Neural crest cell (in vitro differentiated cells): ENCODE measurements around the gene PRKN. TPM values are rescaled to one million over a fixed set of nuclear protein-coding genes. Genes with fewer than 3 reads are reported as not detected.

Source experiments
- DNase-seq: peaks from one replicate; pipeline ENCODE4 v3.0.0; 2021; ENCODE audit warnings: low read depth, mixed read lengths, low spot score
- H3K27ac Mint-ChIP-seq: one replicate; pipeline ENCODE4 v1.8.0; 2021; ENCODE audit warnings: mild to moderate bottlenecking, mixed read lengths; ENCODE audit not compliant: unreplicated experiment
- H3K27me3 Mint-ChIP-seq: 2 replicates; pipeline ENCODE4 v1.8.0; 2021; ENCODE audit warnings: low read depth, mild to moderate bottlenecking, mixed read lengths
- H3K36me3 Mint-ChIP-seq: 2 replicates; pipeline ENCODE4 v1.8.0; 2021; ENCODE audit warnings: low read depth, mild to moderate bottlenecking, mixed read lengths
- H3K4me1 Mint-ChIP-seq: 2 replicates; pipeline ENCODE4 v1.8.0; 2021; ENCODE audit warnings: mixed read lengths
- H3K4me3 Mint-ChIP-seq: one replicate; pipeline ENCODE4 v1.8.0; 2021; ENCODE audit warnings: mild to moderate bottlenecking, mixed read lengths
- H3K9me3 Mint-ChIP-seq: 2 replicates; pipeline ENCODE4 v1.8.0; 2021; ENCODE audit warnings: mixed read lengths
- total RNA-seq: library from RNA; stranded (reverse); gene quantifications from 2 replicates; pipeline ENCODE4 v1.2.1, GENCODE V29; 2021
- TF ChIP-seq, protein P1 (sequence below): fragments of 200-600 bp; sonication (generic); conservative IDR thresholded peaks from 2 replicates; pipeline ENCODE4 v1.5.0; 2021; ENCODE audit warnings: antibody characterized with exemption, mild to moderate bottlenecking

The PRKN gene
- total RNA-seq, 1 donor from 2014 or later: 3.2 TPM

DNA sequence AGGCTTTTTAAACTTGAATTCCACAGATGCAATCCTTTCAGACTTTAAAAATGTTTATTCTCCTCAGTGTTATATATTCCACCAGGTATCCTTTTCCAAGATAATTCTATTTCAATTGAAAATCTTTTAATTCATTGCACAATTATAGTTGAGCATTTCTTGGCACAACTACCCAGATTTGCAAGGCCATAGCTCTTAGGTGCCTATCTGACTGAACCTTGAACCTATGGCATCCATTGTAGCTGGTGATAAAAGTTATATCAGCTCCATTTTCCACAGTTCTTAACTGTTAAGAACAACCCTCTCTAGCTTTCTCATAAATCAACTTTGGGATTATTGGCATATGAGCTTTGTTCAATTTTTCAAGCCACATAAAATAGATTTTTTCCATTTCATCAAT, 42.6 kb upstream of the PRKN start:
- H3K4me3 Mint-ChIP-seq: no peak overlapping the region
- TF ChIP-seq, protein P1, sequence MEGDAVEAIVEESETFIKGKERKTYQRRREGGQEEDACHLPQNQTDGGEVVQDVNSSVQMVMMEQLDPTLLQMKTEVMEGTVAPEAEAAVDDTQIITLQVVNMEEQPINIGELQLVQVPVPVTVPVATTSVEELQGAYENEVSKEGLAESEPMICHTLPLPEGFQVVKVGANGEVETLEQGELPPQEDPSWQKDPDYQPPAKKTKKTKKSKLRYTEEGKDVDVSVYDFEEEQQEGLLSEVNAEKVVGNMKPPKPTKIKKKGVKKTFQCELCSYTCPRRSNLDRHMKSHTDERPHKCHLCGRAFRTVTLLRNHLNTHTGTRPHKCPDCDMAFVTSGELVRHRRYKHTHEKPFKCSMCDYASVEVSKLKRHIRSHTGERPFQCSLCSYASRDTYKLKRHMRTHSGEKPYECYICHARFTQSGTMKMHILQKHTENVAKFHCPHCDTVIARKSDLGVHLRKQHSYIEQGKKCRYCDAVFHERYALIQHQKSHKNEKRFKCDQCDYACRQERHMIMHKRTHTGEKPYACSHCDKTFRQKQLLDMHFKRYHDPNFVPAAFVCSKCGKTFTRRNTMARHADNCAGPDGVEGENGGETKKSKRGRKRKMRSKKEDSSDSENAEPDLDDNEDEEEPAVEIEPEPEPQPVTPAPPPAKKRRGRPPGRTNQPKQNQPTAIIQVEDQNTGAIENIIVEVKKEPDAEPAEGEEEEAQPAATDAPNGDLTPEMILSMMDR: no peak
- H3K4me1 Mint-ChIP-seq: peaks cover 35% of the 10 kb centered on the region
- DNase-seq: no peak
- peaks cover 18% of the 10 kb centered on the region for H3K9me3 Mint-ChIP-seq
- H3K27me3 Mint-ChIP-seq: no peaks in the 10 kb centered on the region
- H3K36me3 Mint-ChIP-seq: peaks cover 4% of the 10 kb centered on the region
- no peak overlapping the region for H3K27ac Mint-ChIP-seq

DNA sequence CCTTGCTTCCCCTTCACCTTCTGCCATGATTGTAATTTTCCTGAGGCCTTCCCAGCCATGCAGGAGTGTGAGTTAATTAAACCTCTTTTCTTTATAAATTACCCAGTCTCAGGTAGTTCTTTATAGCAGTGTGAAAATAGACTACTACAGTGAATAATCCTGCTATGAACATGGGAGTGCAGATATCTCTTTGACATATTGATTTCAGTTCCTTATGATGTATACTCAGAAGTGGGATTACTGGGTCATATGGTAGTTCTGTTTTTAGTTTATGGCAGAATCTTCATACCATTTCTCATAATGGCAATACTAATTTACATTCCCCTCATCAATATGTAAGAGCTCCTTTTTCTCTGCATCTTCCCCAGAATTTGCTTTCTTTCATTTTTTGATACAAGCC, 26.2 kb upstream of the PRKN start:
- no peak overlapping the region for H3K4me3 Mint-ChIP-seq
- H3K27ac Mint-ChIP-seq: no peak overlapping the region
- DNase-seq: no peak
- H3K27me3 Mint-ChIP-seq: no peaks in the 10 kb centered on the region
- H3K9me3 Mint-ChIP-seq: peaks cover 4% of the 10 kb centered on the region
- no peaks in the 10 kb centered on the region for H3K36me3 Mint-ChIP-seq
- no peaks in the 10 kb centered on the region for H3K4me1 Mint-ChIP-seq
- TF ChIP-seq, protein P1: no peak

DNA sequence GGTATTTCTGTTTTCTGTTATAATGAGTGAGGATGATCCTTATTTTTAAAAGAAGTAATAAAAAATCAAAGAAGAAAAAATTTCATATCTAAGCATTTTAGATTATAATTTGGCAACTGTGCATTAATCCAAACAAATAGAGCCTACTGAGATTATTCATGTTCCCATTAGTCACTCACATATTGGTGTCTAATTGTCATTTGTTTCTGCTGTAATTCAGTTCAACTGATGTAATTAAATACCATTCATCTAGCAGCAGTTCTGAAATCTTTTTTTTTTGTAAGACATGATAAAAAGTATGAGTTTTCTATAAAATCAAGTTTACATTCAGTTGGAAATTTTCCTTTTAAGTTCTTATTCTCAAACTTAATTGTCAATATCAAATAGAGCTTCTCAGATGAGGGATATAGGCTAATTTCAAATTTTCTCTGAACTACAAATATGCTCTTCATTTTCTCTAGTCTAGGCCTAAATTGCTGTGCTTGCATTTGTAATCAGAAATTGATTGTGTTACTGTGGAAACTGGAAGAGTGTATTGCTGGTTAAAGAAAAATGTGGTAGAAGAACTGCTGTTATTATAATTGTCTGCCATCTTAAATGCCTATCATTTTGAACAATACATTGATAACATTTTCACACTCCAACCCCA, 23.8 kb upstream of the PRKN start:
- Mint-ChIP-seq H3K4me3 (no peak overlapping the region), H3K27me3 (no peaks in the 10 kb centered on the region), H3K27ac (no peak overlapping the region), H3K4me1 (peaks cover 4% of the 10 kb centered on the region), H3K36me3 (no peaks in the 10 kb centered on the region), H3K9me3 (peaks cover 4% of the 10 kb centered on the region)
- DNase-seq: no peak
- TF ChIP-seq, protein P1: no peak

DNA sequence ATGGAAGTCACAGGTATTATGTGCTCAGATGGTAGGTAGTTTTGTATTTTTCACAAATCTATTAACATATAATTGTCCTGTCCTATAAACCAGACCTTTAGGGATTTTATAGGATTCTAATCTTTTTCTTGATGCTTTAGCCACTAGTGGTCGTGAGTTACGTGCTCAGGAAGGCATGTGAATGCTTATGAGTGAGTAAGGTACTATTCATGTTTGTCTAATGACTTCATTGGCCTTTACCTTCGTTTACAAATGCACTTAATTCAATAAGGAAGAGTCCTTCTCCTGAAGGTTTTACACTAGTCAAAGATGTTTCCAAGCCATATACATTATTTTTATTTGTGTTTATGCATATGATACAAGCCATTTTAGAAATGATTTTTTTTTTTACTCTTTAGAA, 23.2 kb upstream of the PRKN start:
- Mint-ChIP-seq H3K27ac (no peak overlapping the region), H3K9me3 (peaks cover 2% of the 10 kb centered on the region), H3K4me3 (no peak overlapping the region), H3K27me3 (no peaks in the 10 kb centered on the region), H3K36me3 (no peaks in the 10 kb centered on the region), H3K4me1 (peaks cover 4% of the 10 kb centered on the region)
- TF ChIP-seq, protein P1: no peak
- DNase-seq: no peak

DNA sequence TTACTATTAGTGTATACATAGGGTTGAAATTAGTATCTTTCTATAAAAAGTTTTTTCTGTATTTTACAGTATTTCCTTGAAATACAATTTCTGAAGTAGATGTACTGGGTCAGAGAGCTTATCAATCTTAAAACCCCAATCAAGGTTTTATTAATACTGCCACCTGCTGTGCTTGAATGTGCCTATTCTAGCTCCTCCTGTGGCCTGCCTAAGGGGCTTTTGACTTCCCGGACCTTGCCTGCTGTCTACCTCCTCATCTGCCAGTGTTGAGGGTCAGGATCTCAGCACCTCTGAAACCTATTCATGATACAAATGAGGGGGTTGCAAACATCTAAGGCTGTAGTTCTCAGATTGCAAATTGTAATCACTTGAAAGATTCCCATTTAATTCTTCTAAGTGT, 9.4 kb upstream of the PRKN start:
- H3K4me1 Mint-ChIP-seq: no peaks in the 10 kb centered on the region
- H3K27me3 Mint-ChIP-seq: no peaks in the 10 kb centered on the region
- H3K4me3 Mint-ChIP-seq: no peak overlapping the region
- no peaks in the 10 kb centered on the region for H3K36me3 Mint-ChIP-seq
- H3K9me3 Mint-ChIP-seq: peaks cover 9% of the 10 kb centered on the region
- H3K27ac Mint-ChIP-seq: no peak overlapping the region
- TF ChIP-seq, protein P1: no peak
- DNase-seq: no peak
